Heart left ventricle (tissue), 13 donors: ENCODE results near the gene MAOA.

Experiments
- POLR2A ChIP-seq, 2 donors: fragments of 450-650 bp; IDR thresholded peaks; one replicate each; pipeline ENCODE4 v1.6.1; 2017; ENCODE audit warnings: antibody characterized with exemption in 2 of 2, mild to moderate bottlenecking in 2 of 2, moderate library complexity in 2 of 2
- TF ChIP-seq, protein P1 (sequence below), 12 donors: fragments of 200-600 bp; sonication (generic) in 4 of 12; IDR thresholded peaks; one replicate each; pipeline versions ENCODE4 v1.5.0 to v1.8.0; 2018 to 2022; ENCODE audit warnings: antibody characterized with exemption in 12 of 12, mild to moderate bottlenecking in 5 of 12
- donor health status: ischemic (EF 13 %, LVEDD 7.1; RV severe dilation, severe dysfunction).
- donor health status: DM: no; HTN: yes; CAD: no.
- donor health status: DM: no; HTN: no; CAD: no.
- donor health status: ischemic (EF 25% LVEDD 6.9; RV normal size, moderate dysfunction).
- donor health status: ischemic (EF 25% LVEDD 5.7; RV mildly dilated, moderate dysfunction).
- donor health status: ischemic (EF 35%, LVEDD 5.7; RV mildly dilated, moderate dysfunction).
- donor health status: nonischemic (EF 11% LVEDD 7.7; RV severe dilation, severe dysfunction).
- donor health status: DM: yes; HTN: yes; CAD: no.
- donor health status: PGD.
- donor health status: ischemic (EF 29% LVEDD 5.4; RV normal size, mild dysfunction).
- donor health status: nonischemic (EF 23%, LVEDD 6.1; RV moderate dilation, normal function).

DNA sequence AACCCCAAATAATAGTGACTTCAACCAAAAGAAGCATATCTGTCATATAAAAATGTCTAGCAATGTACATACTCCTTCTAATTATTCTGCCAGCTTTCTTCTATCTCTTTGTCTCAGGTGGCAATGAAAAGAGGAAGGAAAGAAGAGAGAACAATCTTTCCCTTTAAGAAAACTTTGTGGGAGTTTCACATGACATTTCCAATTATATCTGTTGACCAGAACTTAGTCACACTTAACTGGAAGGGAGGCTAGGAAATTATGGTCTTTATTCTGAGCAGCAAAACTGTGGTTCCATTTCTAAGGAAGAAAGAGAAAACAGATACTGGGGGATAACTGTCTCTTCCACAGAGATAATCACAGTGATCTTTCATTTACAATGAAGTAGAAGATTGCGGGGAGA, 12.9 kb upstream of the MAOA start:
- TF ChIP-seq, protein P1, sequence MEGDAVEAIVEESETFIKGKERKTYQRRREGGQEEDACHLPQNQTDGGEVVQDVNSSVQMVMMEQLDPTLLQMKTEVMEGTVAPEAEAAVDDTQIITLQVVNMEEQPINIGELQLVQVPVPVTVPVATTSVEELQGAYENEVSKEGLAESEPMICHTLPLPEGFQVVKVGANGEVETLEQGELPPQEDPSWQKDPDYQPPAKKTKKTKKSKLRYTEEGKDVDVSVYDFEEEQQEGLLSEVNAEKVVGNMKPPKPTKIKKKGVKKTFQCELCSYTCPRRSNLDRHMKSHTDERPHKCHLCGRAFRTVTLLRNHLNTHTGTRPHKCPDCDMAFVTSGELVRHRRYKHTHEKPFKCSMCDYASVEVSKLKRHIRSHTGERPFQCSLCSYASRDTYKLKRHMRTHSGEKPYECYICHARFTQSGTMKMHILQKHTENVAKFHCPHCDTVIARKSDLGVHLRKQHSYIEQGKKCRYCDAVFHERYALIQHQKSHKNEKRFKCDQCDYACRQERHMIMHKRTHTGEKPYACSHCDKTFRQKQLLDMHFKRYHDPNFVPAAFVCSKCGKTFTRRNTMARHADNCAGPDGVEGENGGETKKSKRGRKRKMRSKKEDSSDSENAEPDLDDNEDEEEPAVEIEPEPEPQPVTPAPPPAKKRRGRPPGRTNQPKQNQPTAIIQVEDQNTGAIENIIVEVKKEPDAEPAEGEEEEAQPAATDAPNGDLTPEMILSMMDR (IDR thresholded peaks at IDR 0.05) = no peak
- no peak for TF ChIP-seq POLR2A (IDR thresholded peaks at IDR 0.05)
